ENCODE results near the gene SMARCA5. TPM values are rescaled to one million over a fixed set of nuclear protein-coding genes. Genes with fewer than 3 reads are reported as not detected.

Gene SMARCA5
- total RNA-seq, 1 experiment from 2014 or later = 107 TPM

DNA sequence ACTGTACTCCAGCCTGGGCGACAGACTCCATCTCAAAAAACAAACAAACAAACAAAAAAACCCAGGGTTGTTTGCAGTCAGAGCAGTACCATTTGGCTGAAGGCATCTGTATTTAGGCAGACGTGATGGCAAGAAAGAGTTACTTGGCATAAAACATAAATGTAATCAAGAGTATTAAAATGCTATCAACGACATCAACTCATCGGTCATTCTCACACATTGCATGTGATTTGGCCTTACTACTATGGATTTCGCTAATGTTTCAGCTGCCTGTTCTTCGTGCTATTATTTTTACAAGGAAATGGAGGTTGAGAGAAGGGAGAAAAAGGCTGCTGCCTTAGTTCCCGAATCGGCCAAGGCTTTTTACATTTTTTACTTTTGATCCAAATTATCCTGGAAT is 15.5 kb upstream of the SMARCA5 start:
- Histone ChIP-seq H2BK5ac (ENCODE audit: insufficient read length, low read length) (no peak overlapping the region), H3K18ac (ENCODE audit: insufficient read length, low read depth, low read length) (no peak overlapping the region), H3K23me2 (ENCODE audit: insufficient read length, low read depth, low read length, poor library complexity, severe bottlenecking) (no peaks in the 10 kb centered on the region), H3K9me3 (ENCODE audit: control insufficient read depth, low read depth, low read length) (no peaks in the 10 kb centered on the region), H3K56ac (ENCODE audit: insufficient read length, low read depth, low read length) (no peak overlapping the region), H3K4me2 (ENCODE audit: insufficient read depth, insufficient read length, low read length) (no peak overlapping the region), H3K27me3 (ENCODE audit: insufficient read depth, low read length) (no peaks in the 10 kb centered on the region), H3K27ac (ENCODE audit: insufficient read length, low read depth, low read length) (no peak overlapping the region), H2BK15ac (ENCODE audit: low read depth, low read length) (no peak overlapping the region), H2AFZ (ENCODE audit: low read length) (no peak overlapping the region), H3K23ac (ENCODE audit: insufficient read length, low read depth, low read length) (no peak overlapping the region), H3K4ac (ENCODE audit: low read depth, low read length) (no peak overlapping the region), H2BK20ac (ENCODE audit: low read depth, low read length, poor library complexity, severe bottlenecking) (no peak overlapping the region), H3K9ac (ENCODE audit: extremely low read depth, insufficient read length, low read length) (no peak overlapping the region), H4K91ac (ENCODE audit: insufficient read length, low read depth, low read length) (no peak overlapping the region), H2BK120ac (ENCODE audit: low read depth, low read length, poor library complexity, severe bottlenecking) (no peak overlapping the region), H4K8ac (replicated peaks; ENCODE audit: insufficient read length, low read depth, low read length) (no peak overlapping the region), H4K20me1 (ENCODE audit: control insufficient read depth, insufficient read depth, insufficient read length) (no peaks in the 10 kb centered on the region), H2AK5ac (ENCODE audit: insufficient read length, low read length) (no peak overlapping the region), H3K14ac (ENCODE audit: insufficient read depth, low read length) (no peak overlapping the region), H3K79me2 (ENCODE audit: insufficient read depth, low read length) (no peaks in the 10 kb centered on the region), H3T11ph (ENCODE audit: low read length) (no peak overlapping the region), H2BK12ac (ENCODE audit: insufficient read length, low read depth, low read length) (no peak overlapping the region), H3K79me1 (ENCODE audit: insufficient read depth, low read depth, low read length, poor library complexity, severe bottlenecking) (no peaks in the 10 kb centered on the region), H3K4me1 (ENCODE audit: insufficient read depth, low read length) (no peaks in the 10 kb centered on the region), H4K5ac (ENCODE audit: insufficient read length, low read depth, low read length) (no peak overlapping the region)
- H3K4me3 Mint-ChIP-seq = no peak overlapping the region
- no peak overlapping the region for H3K27ac Mint-ChIP-seq
- H3K36me3 Mint-ChIP-seq (ENCODE audit: insufficient read depth in 1 of 3, low read depth in 3 of 3) = no peaks in the 10 kb centered on the region
- no peaks in the 10 kb centered on the region for H3K4me1 Mint-ChIP-seq
- DNase-seq = no peak
- TF ChIP-seq, protein P1, sequence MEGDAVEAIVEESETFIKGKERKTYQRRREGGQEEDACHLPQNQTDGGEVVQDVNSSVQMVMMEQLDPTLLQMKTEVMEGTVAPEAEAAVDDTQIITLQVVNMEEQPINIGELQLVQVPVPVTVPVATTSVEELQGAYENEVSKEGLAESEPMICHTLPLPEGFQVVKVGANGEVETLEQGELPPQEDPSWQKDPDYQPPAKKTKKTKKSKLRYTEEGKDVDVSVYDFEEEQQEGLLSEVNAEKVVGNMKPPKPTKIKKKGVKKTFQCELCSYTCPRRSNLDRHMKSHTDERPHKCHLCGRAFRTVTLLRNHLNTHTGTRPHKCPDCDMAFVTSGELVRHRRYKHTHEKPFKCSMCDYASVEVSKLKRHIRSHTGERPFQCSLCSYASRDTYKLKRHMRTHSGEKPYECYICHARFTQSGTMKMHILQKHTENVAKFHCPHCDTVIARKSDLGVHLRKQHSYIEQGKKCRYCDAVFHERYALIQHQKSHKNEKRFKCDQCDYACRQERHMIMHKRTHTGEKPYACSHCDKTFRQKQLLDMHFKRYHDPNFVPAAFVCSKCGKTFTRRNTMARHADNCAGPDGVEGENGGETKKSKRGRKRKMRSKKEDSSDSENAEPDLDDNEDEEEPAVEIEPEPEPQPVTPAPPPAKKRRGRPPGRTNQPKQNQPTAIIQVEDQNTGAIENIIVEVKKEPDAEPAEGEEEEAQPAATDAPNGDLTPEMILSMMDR (conservative IDR thresholded peaks at IDR 0.05) = no peak
- no peaks in the 10 kb centered on the region for H3K9me3 Mint-ChIP-seq
- H3K27me3 Mint-ChIP-seq (ENCODE audit: low read depth) = no peaks in the 10 kb centered on the region
- WGBS (ENCODE audit: extremely low coverage, insufficient read length, low lambda C conversion rate) = no CpG with 5 or more reads among the region's 8 CpGs

All from H9 (cell line).